Activated CD8-positive, alpha-beta memory T cell treated with anti-CD3 and anti-CD28 coated beads for 24 hours (primary cell): ENCODE measurements around the gene PSMB2.
A peak's percentile ranks its signal among the peaks of the same experiment; 100 is the strongest.

Experiments used
- DNase-seq: peaks from one replicate; pipeline ENCODE4 v3.0.0-alpha.2; 2020

PSMB2 gene

GRCh38 chr1:35570589-35571137 lies 70.7 kb downstream of the PSMB2 start:
- DNase-seq, result peak; percentile 35

- DNase-seq, result peak; percentile 28
Observed at GRCh38 chr1:35569936-35570335, 71.4 kb downstream of the PSMB2 start.

- DNase-seq, result peak; percentile 84
Observed at GRCh38 chr1:35568975-35569395, 72.3 kb downstream of the PSMB2 start.

GRCh38 chr1:35567947-35568558 lies 73.3 kb downstream of the PSMB2 start:
- DNase-seq, result peak; percentile 50

GRCh38 chr1:35565742-35566133 lies 75.6 kb downstream of the PSMB2 start:
- no peak for DNase-seq

- no peak for DNase-seq
Observed at GRCh38 chr1:35564884-35565741, 76.2 kb downstream of the PSMB2 start.

- peak; percentile 92 for DNase-seq
Observed at GRCh38 chr1:35564037-35564883, 77.1 kb downstream of the PSMB2 start.

GRCh38 chr1:35563166-35563565 lies 78.2 kb downstream of the PSMB2 start:
- DNase-seq, result no peak

- no peak for DNase-seq
Observed at GRCh38 chr1:35561972-35562680, 79.2 kb downstream of the PSMB2 start.

GRCh38 chr1:35561297-35561971 lies 79.9 kb downstream of the PSMB2 start:
- no peak for DNase-seq

GRCh38 chr1:35560256-35561225 lies 80.8 kb downstream of the PSMB2 start:
- DNase-seq, result no peak

- DNase-seq, result no peak
Observed at GRCh38 chr1:35559317-35559944, 81.9 kb downstream of the PSMB2 start.

GRCh38 chr1:35558374-35559316 lies 82.7 kb downstream of the PSMB2 start:
- peak; percentile 70 for DNase-seq

GRCh38 chr1:35557611-35558373 lies 83.5 kb downstream of the PSMB2 start, which contains the start of gene NCDN:
TSS of gene NCDN (plus strand) at chr1:35557799. CDS start at chr1:35558191, 392 bp downstream.
- peak; percentile 99 for DNase-seq

- DNase-seq, result no peak
Observed at GRCh38 chr1:35557118-35557610, 84.2 kb downstream of the PSMB2 start, which contains the start of gene KIAA0319L. TSS of gene KIAA0319L (minus strand) at chr1:35557403. CDS start at chr1:35554491, 2,912 bp downstream.

GRCh38 chr1:35556484-35557117 lies 84.7 kb downstream of the PSMB2 start:
- peak; percentile 70 for DNase-seq
